BJ (cell line): ENCODE results near the gene DYNLRB1. TPM values are rescaled to one million over a fixed set of nuclear protein-coding genes. Genes with fewer than 3 reads are reported as not detected.
A peak's percentile ranks its signal among the peaks of the same experiment; 100 is the strongest.

Experiments
- CTCF ChIA-PET: fragments of 350-600 bp; formaldehyde crosslinking; extraction: SDS; loops from one replicate; lab custom pipeline; 2021; ENCODE audit warnings: antibody characterized with exemption, inconsistent platforms; lab: Yijun Ruan, JAX
- POLR2A ChIA-PET: fragments of 300-600 bp; sonication (Branson Sonifier 250); formaldehyde crosslinking; extraction: SDS; loops from one replicate; lab custom pipeline; 2021; ENCODE audit warnings: antibody characterized with exemption; lab: Charles Lee
- DNase-seq: peaks from one replicate; pipeline ENCODE4 v3.0.0-alpha.2; 2011; ENCODE audit warnings: low read depth
- H3K27me3 ChIP-seq: 2 replicates; pipeline ENCODE4 v1.6.0; 2011; ENCODE audit warnings: low read length; ENCODE audit not compliant: control insufficient read depth, insufficient read depth
- H3K36me3 ChIP-seq: 2 replicates; pipeline ENCODE4 v1.5.1; 2011; ENCODE audit warnings: low read length; ENCODE audit not compliant: control insufficient read depth, insufficient read depth
- H3K4me3 ChIP-seq: 2 replicates; pipeline ENCODE4 v1.5.1; 2011; ENCODE audit warnings: low read depth, mild to moderate bottlenecking, control low read depth, low read length
- CTCF ChIP-seq: IDR thresholded peaks from 2 replicates; pipeline ENCODE4 v1.5.1; 2011; ENCODE audit warnings: low read depth, mild to moderate bottlenecking, control low read depth, inconsistent platforms, low read length, moderate library complexity; ENCODE audit not compliant: insufficient read depth
- polyA plus RNA-seq: library from polyadenylated mRNA; depleted of rRNA; stranded (reverse); fragments of >200 nt; gene quantifications from 2 replicates; pipeline ENCODE4 v1.2.3, GENCODE V29; 2011

The DYNLRB1 gene
- polyA plus RNA-seq, 1 experiment, result 310 TPM

- no peak for DNase-seq
- ChIA-PET CTCF (no interaction called here), POLR2A (no interaction called here)
These were observed 33.7 kb downstream of the DYNLRB1 start for GRCh38 chr20:34549929-34550305.

GRCh38 chr20:34552569-34552968, 36.3 kb downstream of the DYNLRB1 start:
- no peak for TF ChIP-seq CTCF
- ChIA-PET CTCF (interaction anchor here (1.0 kb wide), 1 partner anchor 13 kb away, joined by 4 read pairs; no protein-coding TSS in a partner anchor), POLR2A (no interaction called here)
- Histone ChIP-seq H3K4me3 (no peak overlapping the region), H3K27me3 (no peaks in the 10 kb centered on the region), H3K36me3 (no peaks in the 10 kb centered on the region)
- no peak for DNase-seq

More at GRCh38 chr20:34549929-34550305, 33.7 kb downstream of the DYNLRB1 start:
- Histone ChIP-seq H3K27me3 (no peaks in the 10 kb centered on the region), H3K4me3 (no peak overlapping the region), H3K36me3 (no peaks in the 10 kb centered on the region)
- TF ChIP-seq CTCF, result no peak

- Histone ChIP-seq H3K27me3 (no peaks in the 10 kb centered on the region), H3K4me3 (no peak overlapping the region), H3K36me3 (no peaks in the 10 kb centered on the region)
- CTCF ChIA-PET, result interaction anchor here (1.0 to 1.4 kb wide), 5 partner anchors 9 to 241 kb away, joined by 3 to 4 read pairs (median 4); no protein-coding TSS in a partner anchor
- DNase-seq, result no peak
- TF ChIP-seq CTCF, result no peak
- POLR2A ChIA-PET, result no interaction called here
These were observed 37.2 kb downstream of the DYNLRB1 start for GRCh38 chr20:34553366-34553867.

DNA sequence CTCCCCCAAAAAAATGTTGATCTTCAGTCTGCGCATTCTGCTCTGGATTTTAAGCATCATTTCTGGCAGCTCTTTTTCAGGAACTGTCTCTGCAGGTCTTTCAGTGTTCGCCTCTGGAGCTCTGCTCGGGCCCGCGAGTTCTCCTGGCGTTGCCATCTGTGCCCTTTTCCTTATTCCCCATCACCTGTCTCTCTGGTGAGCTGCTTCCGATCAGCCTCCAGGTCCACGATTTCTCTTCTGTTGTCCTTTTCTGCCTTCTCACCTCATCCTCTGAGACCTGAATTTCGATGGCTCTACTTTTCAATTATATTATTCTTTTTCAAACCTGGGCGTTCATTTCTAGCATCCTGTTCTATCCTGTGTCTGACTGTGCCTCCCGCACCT, 41.7 kb downstream of the DYNLRB1 start:
- POLR2A ChIA-PET, result no interaction called here

More for the DNA sequence above, 41.7 kb downstream of the DYNLRB1 start:
- CTCF ChIA-PET, result interaction anchor here (1.1 to 2.0 kb wide), 4 partner anchors 10 to 367 kb away, joined by 3 to 15 read pairs (median 6); no protein-coding TSS in a partner anchor
- no peaks in the 10 kb centered on the region for H3K27me3 ChIP-seq
- peak overlapping the region; percentile 88 for H3K4me3 ChIP-seq
- no peak for DNase-seq
- no peak for TF ChIP-seq CTCF
- H3K36me3 ChIP-seq, result no peaks in the 10 kb centered on the region
